Endothelial cell of umbilical vein (primary cell): ENCODE measurements around the gene HSP90AA1.

Source experiments
- CTCF ChIP-seq, 2 donors: IDR thresholded peaks; 1 replicate in 1 of 2; 2 replicates in 1 of 2; pipeline ENCODE4 v1.5.1; 2011; ENCODE audit warnings: low read length in 2 of 2, mild to moderate bottlenecking in 2 of 2, moderate library complexity in 2 of 2, control low read depth in 1 of 2, inconsistent platforms in 1 of 2, low read depth in 1 of 2; ENCODE audit not compliant: insufficient read depth in 1 of 2; ENCODE audit errors: extremely low read depth in 1 of 2
- EZH2 ChIP-seq: IDR thresholded peaks from 2 replicates; pipeline ENCODE4 v1.6.1; 2012; ENCODE audit warnings: borderline replicate concordance, low read depth, mild to moderate bottlenecking, moderate library complexity, low read length, inconsistent platforms; ENCODE audit not compliant: severe bottlenecking
- FOS ChIP-seq: IDR thresholded peaks from 2 replicates; pipeline ENCODE4 v1.6.1; 2011; ENCODE audit warnings: mild to moderate bottlenecking, low read length, moderate library complexity, borderline replicate concordance; ENCODE audit not compliant: insufficient read depth
- GATA2 ChIP-seq: IDR thresholded peaks from 2 replicates; pipeline ENCODE4 v1.7.0; 2011; ENCODE audit warnings: low read depth, mild to moderate bottlenecking, moderate library complexity, mixed read lengths, low read length; ENCODE audit not compliant: insufficient read length, insufficient read depth
- JUN ChIP-seq: IDR thresholded peaks from 2 replicates; pipeline ENCODE4 v1.6.1; 2011; ENCODE audit warnings: borderline replicate concordance, low read depth; ENCODE audit not compliant: insufficient read length, insufficient read depth
- MYC ChIP-seq: IDR thresholded peaks from one replicate; pipeline ENCODE4 v1.6.1; 2011; ENCODE audit warnings: mild to moderate bottlenecking, low read depth, low read length
- POLR2A ChIP-seq: IDR thresholded peaks from 2 replicates; pipeline ENCODE4 v1.6.1; 2012; ENCODE audit warnings: low read depth, mild to moderate bottlenecking, control low read depth, low read length
- POLR2AphosphoS5 ChIP-seq: IDR thresholded peaks from 2 replicates; pipeline ENCODE4 v1.6.1; 2012; ENCODE audit warnings: low read depth, mild to moderate bottlenecking, control low read depth, low read length, moderate library complexity; ENCODE audit not compliant: insufficient read depth
- TF ChIP-seq, protein P1 (sequence below): IDR thresholded peaks from 2 replicates; pipeline ENCODE4 v1.6.1; 2011; ENCODE audit not compliant: insufficient read depth, insufficient read length

DNA sequence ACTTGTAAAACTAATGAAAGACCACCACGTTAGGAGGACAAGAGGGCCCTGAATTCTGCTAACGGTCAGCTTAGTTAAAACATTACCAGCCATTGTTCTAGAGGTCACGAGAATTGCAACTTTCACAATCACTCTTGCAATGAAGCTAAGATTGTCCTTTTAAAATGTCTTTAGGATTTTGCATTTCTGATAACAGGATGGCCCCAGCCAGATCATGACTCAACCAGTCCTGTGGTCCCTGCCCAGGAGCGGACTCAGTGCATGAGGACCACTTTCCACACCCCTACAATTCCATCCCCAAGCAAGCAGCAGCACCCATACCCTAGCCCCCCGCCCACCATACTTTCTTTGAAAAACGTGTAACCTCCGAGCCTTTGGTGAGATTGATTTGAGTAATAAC, 28.7 kb downstream of the HSP90AA1 start:
- TF ChIP-seq EZH2: no peak
- no peak for TF ChIP-seq CTCF (IDR thresholded peaks at IDR 0.05; ENCODE audit: extremely low read depth in 1 of 2, insufficient read depth in 1 of 2, low read depth in 1 of 2, low read length in 2 of 2)
- no peak for TF ChIP-seq JUN
- no peak for TF ChIP-seq POLR2A
- TF ChIP-seq, protein P1, sequence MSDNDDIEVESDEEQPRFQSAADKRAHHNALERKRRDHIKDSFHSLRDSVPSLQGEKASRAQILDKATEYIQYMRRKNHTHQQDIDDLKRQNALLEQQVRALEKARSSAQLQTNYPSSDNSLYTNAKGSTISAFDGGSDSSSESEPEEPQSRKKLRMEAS: no peak
- no peak for TF ChIP-seq POLR2AphosphoS5
- no peak for TF ChIP-seq MYC
- TF ChIP-seq FOS: no peak
- TF ChIP-seq GATA2: no peak
